Endothelial cell of umbilical vein (primary cell): Measurements from ENCODE around the gene SDCCAG8. TPM values are rescaled to one million over a fixed set of nuclear protein-coding genes. Genes with fewer than 3 reads are reported as not detected.

Experiments used
- BruUV-seq: library from RNA; stranded (reverse); fragments of 400-500 nt; replicated peaks from 2 replicates; lab custom pipeline; 2021; lab: Mats Ljungman, UMichigan
- CTCF ChIA-PET: fragments of 300-600, 350-600 bp; sonication (Branson Sonifier 250); formaldehyde crosslinking; loops from one replicate; lab custom pipeline; 2021; ENCODE audit warnings: antibody characterized with exemption, inconsistent platforms; lab: Charles Lee
- POLR2A ChIA-PET: fragments of 300-600, 350-600 bp; sonication (Branson Sonifier 250); formaldehyde crosslinking; loops from one replicate; lab custom pipeline; 2021; ENCODE audit warnings: antibody characterized with exemption, inconsistent platforms; lab: Charles Lee
- DNase-seq: peaks from one replicate; pipeline ENCODE4 v3.0.0-alpha.2; 2011; ENCODE audit warnings: low read depth, low spot score
- FAIRE-seq: peaks from 2 replicates; lab custom pipeline; 2011; peaks lifted over from hg19 to GRCh38; lab: Jason Lieb, UNC
- H2AFZ ChIP-seq: 2 replicates; pipeline ENCODE4 v1.6.0; 2012; ENCODE audit warnings: low read depth, low read length, control low read depth, inconsistent platforms
- H3K27ac ChIP-seq: 2 replicates; pipeline ENCODE4 v1.5.1; 2011; ENCODE audit warnings: low read depth, mild to moderate bottlenecking, control low read depth, low read length, moderate library complexity; ENCODE audit not compliant: insufficient read depth
- H3K27me3 ChIP-seq, 2 experiments: 2 replicates each; pipeline versions ENCODE4 v1.6.0 to v1.6.1; 2011; ENCODE audit warnings: low read length in 2 of 2, mixed read lengths in 1 of 2; ENCODE audit not compliant: control insufficient read depth in 2 of 2, insufficient read depth in 2 of 2
- H3K36me3 ChIP-seq, 2 experiments: 2 replicates in 1 of 2; 3 replicates in 1 of 2; pipeline ENCODE4 v1.5.1; 2011; ENCODE audit warnings: low read length in 2 of 2, mild to moderate bottlenecking in 1 of 2, moderate library complexity in 1 of 2; ENCODE audit not compliant: control insufficient read depth in 2 of 2, insufficient read depth in 2 of 2; ENCODE audit errors: extremely low read depth in 1 of 2
- H3K4me1 ChIP-seq: 3 replicates; pipeline ENCODE4 v1.5.1; 2011; ENCODE audit warnings: mild to moderate bottlenecking, low read length; ENCODE audit not compliant: control insufficient read depth, insufficient read depth; ENCODE audit errors: extremely low read depth
- H3K4me2 ChIP-seq: 2 replicates; pipeline ENCODE4 v1.6.1; 2011; ENCODE audit warnings: low read length, control low read depth, mixed read lengths; ENCODE audit not compliant: insufficient read depth
- H3K4me3 ChIP-seq, 3 experiments: fragments of 200-600 bp in 1 of 3; sonication (generic), shearing (Covaris generic) in 1 of 3; replicated peaks in 1 of 3; 2 replicates each; pipeline ENCODE4 v1.5.1; 2011 to 2016; ENCODE audit warnings: control low read depth in 3 of 3, low read length in 3 of 3, mild to moderate bottlenecking in 2 of 3, inconsistent platforms in 1 of 3, low read depth in 1 of 3, moderate library complexity in 1 of 3; ENCODE audit not compliant: insufficient read depth in 1 of 3
- H3K79me2 ChIP-seq: 2 replicates; pipeline ENCODE4 v1.6.0; 2012; ENCODE audit warnings: low read length, inconsistent platforms; ENCODE audit not compliant: control insufficient read depth, insufficient read depth
- H3K9ac ChIP-seq: replicated peaks from 2 replicates; pipeline ENCODE3; 2011; ENCODE audit warnings: low read length, control low read depth; ENCODE audit not compliant: insufficient read depth; ENCODE audit errors: extremely low read depth
- H3K9me1 ChIP-seq: replicated peaks from 3 replicates; pipeline ENCODE4 v1.6.0; 2011; ENCODE audit warnings: mild to moderate bottlenecking, low read length; ENCODE audit not compliant: control insufficient read depth, insufficient read depth; ENCODE audit errors: extremely low read depth
- H3K9me3 ChIP-seq: replicated peaks from 2 replicates; pipeline ENCODE4 v1.5.1; 2012; ENCODE audit warnings: low read length, inconsistent platforms; ENCODE audit not compliant: control insufficient read depth, insufficient read depth
- H4K20me1 ChIP-seq: replicated peaks from 2 replicates; pipeline ENCODE3; 2011; ENCODE audit warnings: mild to moderate bottlenecking, low read length; ENCODE audit not compliant: control insufficient read depth, insufficient read depth; ENCODE audit errors: extremely low read depth
- EZH2 ChIP-seq: IDR thresholded peaks from 2 replicates; pipeline ENCODE4 v1.6.1; 2012; ENCODE audit warnings: borderline replicate concordance, low read depth, mild to moderate bottlenecking, moderate library complexity, low read length, inconsistent platforms; ENCODE audit not compliant: severe bottlenecking
- FOS ChIP-seq: IDR thresholded peaks from 2 replicates; pipeline ENCODE4 v1.6.1; 2011; ENCODE audit warnings: mild to moderate bottlenecking, low read length, moderate library complexity, borderline replicate concordance; ENCODE audit not compliant: insufficient read depth
- GATA2 ChIP-seq: IDR thresholded peaks from 2 replicates; pipeline ENCODE4 v1.7.0; 2011; ENCODE audit warnings: low read depth, mild to moderate bottlenecking, moderate library complexity, mixed read lengths, low read length; ENCODE audit not compliant: insufficient read length, insufficient read depth
- JUN ChIP-seq: IDR thresholded peaks from 2 replicates; pipeline ENCODE4 v1.6.1; 2011; ENCODE audit warnings: borderline replicate concordance, low read depth; ENCODE audit not compliant: insufficient read length, insufficient read depth
- MYC ChIP-seq: IDR thresholded peaks from one replicate; pipeline ENCODE4 v1.6.1; 2011; ENCODE audit warnings: mild to moderate bottlenecking, low read depth, low read length
- POLR2A ChIP-seq: IDR thresholded peaks from 2 replicates; pipeline ENCODE4 v1.6.1; 2012; ENCODE audit warnings: low read depth, mild to moderate bottlenecking, control low read depth, low read length
- POLR2AphosphoS5 ChIP-seq: IDR thresholded peaks from 2 replicates; pipeline ENCODE4 v1.6.1; 2012; ENCODE audit warnings: low read depth, mild to moderate bottlenecking, control low read depth, low read length, moderate library complexity; ENCODE audit not compliant: insufficient read depth
- dilution Hi-C: fragments of 300-500 bp; cut with MboI; formaldehyde crosslinking; loops from one replicate; pipeline ENCODE4 v1.15.0; 2019; ENCODE audit warnings: low sequenced_read_pairs; ENCODE audit not compliant: extremely low pct_ligation_motif_present
- intact Hi-C: fragments of 100-400 bp; cut with micrococcal nuclease; formaldehyde crosslinking; loops from one replicate; pipeline ENCODE4 v1.10.0; 2022
- polyA plus RNA-seq, 4 experiments: library from polyadenylated mRNA; depleted of rRNA in 3 of 4; stranded (reverse) in 3 of 4; unstranded in 1 of 4; fragments of >200 nt; gene quantifications; 2 replicates each; pipeline versions ENCODE4 v1.2.1 to v1.2.3, GENCODE V29; 2011 to 2012; ENCODE audit warnings: missing spikeins in 1 of 4
- total RNA-seq: library from RNA; stranded (reverse); gene quantifications from 2 replicates; pipeline ENCODE4 v1.2.3, GENCODE V29; 2021
- TF ChIP-seq, protein P1 (sequence below): IDR thresholded peaks from 2 replicates; pipeline ENCODE4 v1.6.1; 2011; ENCODE audit not compliant: insufficient read depth, insufficient read length
- TF ChIP-seq, protein P2 (sequence below), 2 donors: IDR thresholded peaks; 1 replicate in 1 of 2; 2 replicates in 1 of 2; pipeline ENCODE4 v1.5.1; 2011; ENCODE audit warnings: low read length in 2 of 2, mild to moderate bottlenecking in 2 of 2, moderate library complexity in 2 of 2, control low read depth in 1 of 2, inconsistent platforms in 1 of 2, low read depth in 1 of 2; ENCODE audit not compliant: insufficient read depth in 1 of 2; ENCODE audit errors: extremely low read depth in 1 of 2

Gene SDCCAG8
- total and polyA plus RNA-seq, 2 donors (not counting 3 experiments of a cell fraction or from before 2014, with no cell fraction given): 14.6 to 25.7 TPM

DNA sequence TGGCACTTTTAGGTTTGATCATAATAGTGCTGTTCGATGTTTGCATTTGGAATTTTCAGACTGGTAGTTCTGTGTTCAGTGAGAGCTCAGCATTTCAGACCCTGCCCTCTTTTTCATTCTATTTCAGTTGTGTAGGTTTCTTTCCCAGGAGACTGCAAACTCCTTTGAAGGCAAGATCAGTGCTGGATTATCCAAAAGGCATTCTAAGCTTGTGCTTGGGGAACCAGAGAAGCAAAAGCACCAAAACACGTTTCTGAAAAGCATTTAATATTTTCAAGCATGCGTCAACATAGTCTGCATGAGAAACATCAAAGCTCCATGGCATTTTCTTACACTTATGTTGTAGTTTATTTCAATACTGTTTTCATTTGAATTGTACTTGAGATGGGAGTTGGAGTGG lies 292.1 kb downstream of the SDCCAG8 start:
- Histone ChIP-seq H2AFZ (no peak overlapping the region), H3K4me3 (no peak overlapping the region), H3K4me2 (no peak overlapping the region), H3K36me3 (peaks cover 0 to 3% of the 10 kb centered on the region in 2 experiments), H4K20me1 (no peaks in the 10 kb centered on the region), H3K9me3 (no peaks in the 10 kb centered on the region), H3K9me1 (no peaks in the 10 kb centered on the region), H3K79me2 (no peaks in the 10 kb centered on the region), H3K27ac (no peak overlapping the region), H3K27me3 (no peaks in the 10 kb centered on the region), H3K4me1 (peaks cover 4% of the 10 kb centered on the region), H3K9ac (no peak overlapping the region)
- FAIRE-seq (no peak), DNase-seq (no peak)
- dilution Hi-C loops (no loop called here), intact Hi-C loops (no loop called here)
- TF ChIP-seq GATA2: no peak
- TF ChIP-seq FOS: no peak
- no peak for TF ChIP-seq MYC
- TF ChIP-seq, protein P1, sequence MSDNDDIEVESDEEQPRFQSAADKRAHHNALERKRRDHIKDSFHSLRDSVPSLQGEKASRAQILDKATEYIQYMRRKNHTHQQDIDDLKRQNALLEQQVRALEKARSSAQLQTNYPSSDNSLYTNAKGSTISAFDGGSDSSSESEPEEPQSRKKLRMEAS: no peak
- no peak for TF ChIP-seq POLR2A
- TF ChIP-seq, protein P2, sequence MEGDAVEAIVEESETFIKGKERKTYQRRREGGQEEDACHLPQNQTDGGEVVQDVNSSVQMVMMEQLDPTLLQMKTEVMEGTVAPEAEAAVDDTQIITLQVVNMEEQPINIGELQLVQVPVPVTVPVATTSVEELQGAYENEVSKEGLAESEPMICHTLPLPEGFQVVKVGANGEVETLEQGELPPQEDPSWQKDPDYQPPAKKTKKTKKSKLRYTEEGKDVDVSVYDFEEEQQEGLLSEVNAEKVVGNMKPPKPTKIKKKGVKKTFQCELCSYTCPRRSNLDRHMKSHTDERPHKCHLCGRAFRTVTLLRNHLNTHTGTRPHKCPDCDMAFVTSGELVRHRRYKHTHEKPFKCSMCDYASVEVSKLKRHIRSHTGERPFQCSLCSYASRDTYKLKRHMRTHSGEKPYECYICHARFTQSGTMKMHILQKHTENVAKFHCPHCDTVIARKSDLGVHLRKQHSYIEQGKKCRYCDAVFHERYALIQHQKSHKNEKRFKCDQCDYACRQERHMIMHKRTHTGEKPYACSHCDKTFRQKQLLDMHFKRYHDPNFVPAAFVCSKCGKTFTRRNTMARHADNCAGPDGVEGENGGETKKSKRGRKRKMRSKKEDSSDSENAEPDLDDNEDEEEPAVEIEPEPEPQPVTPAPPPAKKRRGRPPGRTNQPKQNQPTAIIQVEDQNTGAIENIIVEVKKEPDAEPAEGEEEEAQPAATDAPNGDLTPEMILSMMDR (IDR thresholded peaks at IDR 0.05; ENCODE audit: extremely low read depth in 1 of 2, insufficient read depth in 1 of 2, low read depth in 1 of 2, low read length in 2 of 2): no peak
- TF ChIP-seq JUN: no peak
- TF ChIP-seq EZH2: no peak
- no peak for TF ChIP-seq POLR2AphosphoS5
- ChIA-PET POLR2A (no interaction called here), CTCF (no interaction called here)
- BruUV-seq: no TSS peak
